ENCODE results near the gene KIF12. TPM values are rescaled to one million over a fixed set of nuclear protein-coding genes. Genes with fewer than 3 reads are reported as not detected.
A peak's percentile ranks its signal among the peaks of the same experiment; 100 is the strongest.
"Not testable (repeated sequence)": the region's sequence is repeated elsewhere in the genome, so short reads cannot be mapped to it uniquely, and the experiment has no call there.

KIF12 gene
- total RNA-seq, 1 donor from 2014 or later = not detected

DNA sequence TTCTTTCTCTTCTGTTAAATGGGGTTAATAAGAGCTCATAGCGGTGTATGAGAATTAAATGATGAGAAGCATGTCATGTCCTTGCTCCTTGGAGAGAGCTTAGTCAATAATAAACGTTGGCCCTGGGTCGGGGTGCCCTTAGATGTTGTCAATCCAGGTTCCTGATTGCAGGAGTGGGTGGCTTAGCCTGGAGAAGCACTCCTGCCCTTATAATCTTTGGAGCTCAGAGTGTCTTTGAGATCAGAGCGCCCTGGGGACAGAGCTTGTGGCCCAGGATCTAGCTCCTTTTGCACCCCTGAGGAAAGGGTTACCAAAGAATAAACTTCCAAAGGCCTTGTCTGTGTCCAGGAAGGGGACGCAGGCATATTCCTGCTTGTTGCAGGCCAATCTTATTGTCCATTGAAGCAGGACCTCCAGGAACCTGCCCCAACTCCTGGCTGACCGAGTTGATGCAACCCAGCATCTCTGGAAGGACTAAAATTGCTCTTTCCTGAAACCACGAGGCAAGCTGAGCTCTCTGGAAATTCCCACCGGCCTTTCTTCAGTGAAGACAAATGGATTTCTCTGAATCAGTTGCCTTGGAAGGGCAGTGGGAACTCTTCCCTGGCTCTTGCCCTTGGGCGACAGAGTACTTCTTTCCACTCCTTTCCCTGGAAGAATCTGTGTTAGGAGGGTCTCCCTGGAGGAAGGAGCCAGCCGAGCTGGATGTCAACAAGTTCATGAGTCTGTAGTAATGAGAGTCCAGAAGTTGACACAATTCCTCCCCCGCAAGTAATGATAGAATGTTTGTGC is 14.6 kb downstream of the KIF12 start:
- H3K27ac ChIP-seq = no peak overlapping the region
- intact Hi-C loops (cut with DNase I) = no loop called here

DNA sequence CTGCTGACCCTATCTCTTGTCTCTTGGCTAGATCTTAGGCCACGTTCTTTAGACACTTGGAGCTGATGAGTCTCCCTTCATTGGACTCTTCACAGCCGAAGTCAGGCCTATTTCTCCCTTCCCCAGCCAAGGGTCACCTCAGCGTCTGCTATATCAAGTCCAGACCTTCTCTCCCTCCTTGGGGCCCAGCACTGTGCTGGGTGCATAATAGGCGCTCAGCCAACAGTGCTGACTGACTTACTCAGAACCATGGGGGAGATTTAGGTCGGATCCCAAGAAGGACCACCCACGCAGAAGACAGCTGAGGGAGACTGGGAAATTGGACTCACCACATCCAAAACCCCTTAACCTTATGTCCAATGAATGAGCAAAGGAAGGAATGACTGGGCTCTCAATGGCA is 15.4 kb downstream of the KIF12 start:
- TF ChIP-seq, protein P1, sequence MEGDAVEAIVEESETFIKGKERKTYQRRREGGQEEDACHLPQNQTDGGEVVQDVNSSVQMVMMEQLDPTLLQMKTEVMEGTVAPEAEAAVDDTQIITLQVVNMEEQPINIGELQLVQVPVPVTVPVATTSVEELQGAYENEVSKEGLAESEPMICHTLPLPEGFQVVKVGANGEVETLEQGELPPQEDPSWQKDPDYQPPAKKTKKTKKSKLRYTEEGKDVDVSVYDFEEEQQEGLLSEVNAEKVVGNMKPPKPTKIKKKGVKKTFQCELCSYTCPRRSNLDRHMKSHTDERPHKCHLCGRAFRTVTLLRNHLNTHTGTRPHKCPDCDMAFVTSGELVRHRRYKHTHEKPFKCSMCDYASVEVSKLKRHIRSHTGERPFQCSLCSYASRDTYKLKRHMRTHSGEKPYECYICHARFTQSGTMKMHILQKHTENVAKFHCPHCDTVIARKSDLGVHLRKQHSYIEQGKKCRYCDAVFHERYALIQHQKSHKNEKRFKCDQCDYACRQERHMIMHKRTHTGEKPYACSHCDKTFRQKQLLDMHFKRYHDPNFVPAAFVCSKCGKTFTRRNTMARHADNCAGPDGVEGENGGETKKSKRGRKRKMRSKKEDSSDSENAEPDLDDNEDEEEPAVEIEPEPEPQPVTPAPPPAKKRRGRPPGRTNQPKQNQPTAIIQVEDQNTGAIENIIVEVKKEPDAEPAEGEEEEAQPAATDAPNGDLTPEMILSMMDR (IDR thresholded peaks at IDR 0.05) = no peak
- DNase-seq (ENCODE audit: low spot score in 2 of 2) = peak in 1 of 2 donors; percentile 42
- Histone ChIP-seq H3K4me3 (no peak overlapping the region), H3K27ac (no peak overlapping the region), H3K9me3 (no peaks in the 10 kb centered on the region), H3K4me1 (no peaks in the 10 kb centered on the region), H3K27me3 (no peaks in the 10 kb centered on the region), H3K36me3 (no peaks in the 10 kb centered on the region)
- intact Hi-C loops (cut with DNase I) = no loop called here

More for the DNA sequence above, 14.6 kb downstream of the KIF12 start:
- H3K27me3 ChIP-seq = no peaks in the 10 kb centered on the region
- peak in 1 of 2 donors; percentile 46 for DNase-seq (ENCODE audit: low spot score in 2 of 2)
- TF ChIP-seq, protein P1 (IDR thresholded peaks at IDR 0.05) = no peak
- no peaks in the 10 kb centered on the region for H3K4me1 ChIP-seq
- H3K36me3 ChIP-seq = no peaks in the 10 kb centered on the region
- H3K9me3 ChIP-seq = no peaks in the 10 kb centered on the region
- H3K4me3 ChIP-seq = no peak overlapping the region

DNA sequence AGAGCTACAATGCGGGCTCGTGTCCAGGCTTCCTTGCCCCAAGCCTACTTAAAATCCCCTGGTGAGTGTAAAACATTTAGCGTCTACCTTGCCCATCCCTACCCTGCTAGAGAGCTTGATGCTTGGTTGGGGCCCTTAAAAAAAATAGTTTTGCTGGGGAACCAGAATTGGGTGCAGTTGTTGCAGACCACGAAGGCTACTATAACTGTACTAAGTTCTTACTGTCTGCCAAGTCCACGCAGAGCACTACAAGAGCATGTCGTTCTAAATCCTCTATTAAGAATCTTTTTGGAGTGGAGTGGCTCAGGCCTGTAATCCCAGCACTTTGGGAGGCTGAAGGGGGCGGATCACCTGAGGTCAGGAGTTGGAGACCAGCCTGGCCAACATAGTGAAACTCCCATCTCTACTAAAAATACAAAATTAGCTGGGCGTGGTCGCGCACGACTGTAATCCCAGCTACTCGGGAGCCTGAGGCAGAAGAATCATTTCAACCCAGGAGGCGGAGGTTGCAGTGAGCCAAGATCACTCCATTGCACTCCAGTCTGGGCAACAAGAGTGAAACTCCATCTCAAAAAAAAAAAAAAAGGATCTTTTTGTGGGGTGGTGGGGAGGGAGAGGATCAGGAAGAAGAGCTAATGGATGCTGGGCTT is 16.2 kb downstream of the KIF12 start:
- H3K36me3 ChIP-seq = not testable (repeated sequence)
- peak in 1 of 2 donors; percentile 24 for DNase-seq (ENCODE audit: low spot score in 2 of 2)
- intact Hi-C loops (cut with DNase I) = loop anchor here (1.0 kb wide), 2 partner anchors 208 to 222 kb away; no protein-coding TSS in a partner anchor

DNA sequence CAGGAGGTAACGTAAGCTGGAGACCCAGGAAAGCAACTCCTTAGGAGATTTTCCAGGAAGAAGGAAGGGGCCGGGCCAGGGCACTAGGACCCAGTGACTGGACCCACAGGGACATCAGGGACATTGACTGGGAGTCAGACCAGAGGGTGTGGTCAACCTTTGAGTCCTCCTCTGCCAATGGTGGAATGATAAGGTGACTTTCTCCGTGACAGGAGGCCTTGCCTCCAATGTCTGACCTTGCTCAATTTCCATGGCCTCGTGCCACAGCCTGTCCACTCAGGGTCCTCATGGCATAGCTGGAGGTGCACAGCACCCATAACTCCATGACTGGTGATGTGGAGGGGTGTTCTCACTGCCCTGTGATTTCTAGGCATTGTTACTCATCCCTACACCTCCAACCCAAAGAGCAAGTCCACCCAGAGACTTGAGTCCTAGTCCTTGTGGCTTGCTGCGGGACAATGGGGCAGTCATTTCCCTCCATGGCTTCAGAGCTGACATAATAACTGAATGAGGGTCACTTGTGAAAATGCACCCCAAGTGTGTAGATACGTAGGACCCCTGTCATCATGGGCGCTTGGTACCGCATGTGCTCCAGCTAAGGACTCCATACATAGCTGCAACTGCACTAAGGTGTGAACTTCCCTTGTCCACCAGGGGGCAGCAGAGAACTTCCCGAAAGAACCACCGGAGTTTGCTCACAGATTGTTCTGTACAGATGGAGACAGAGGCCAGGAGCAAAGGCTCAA is 16.9 kb downstream of the KIF12 start:
- Histone ChIP-seq H3K9me3 (no peaks in the 10 kb centered on the region), H3K4me3 (no peak overlapping the region), H3K27ac (no peak overlapping the region), H3K36me3 (no peaks in the 10 kb centered on the region), H3K4me1 (no peaks in the 10 kb centered on the region), H3K27me3 (no peaks in the 10 kb centered on the region)
- intact Hi-C loops (cut with DNase I) = loop anchor here (1.0 kb wide), 2 partner anchors 209 to 223 kb away; no protein-coding TSS in a partner anchor
- DNase-seq (ENCODE audit: low spot score in 2 of 2) = peak; percentile 47 to 91
- TF ChIP-seq, protein P1 (IDR thresholded peaks at IDR 0.05) = peak; percentile 72 to 87 (median 76)

More for the DNA sequence above, 16.2 kb downstream of the KIF12 start:
- not testable (repeated sequence) for H3K4me3 ChIP-seq, H3K9me3 ChIP-seq, H3K27ac ChIP-seq, H3K4me1 ChIP-seq, H3K27me3 ChIP-seq

DNA sequence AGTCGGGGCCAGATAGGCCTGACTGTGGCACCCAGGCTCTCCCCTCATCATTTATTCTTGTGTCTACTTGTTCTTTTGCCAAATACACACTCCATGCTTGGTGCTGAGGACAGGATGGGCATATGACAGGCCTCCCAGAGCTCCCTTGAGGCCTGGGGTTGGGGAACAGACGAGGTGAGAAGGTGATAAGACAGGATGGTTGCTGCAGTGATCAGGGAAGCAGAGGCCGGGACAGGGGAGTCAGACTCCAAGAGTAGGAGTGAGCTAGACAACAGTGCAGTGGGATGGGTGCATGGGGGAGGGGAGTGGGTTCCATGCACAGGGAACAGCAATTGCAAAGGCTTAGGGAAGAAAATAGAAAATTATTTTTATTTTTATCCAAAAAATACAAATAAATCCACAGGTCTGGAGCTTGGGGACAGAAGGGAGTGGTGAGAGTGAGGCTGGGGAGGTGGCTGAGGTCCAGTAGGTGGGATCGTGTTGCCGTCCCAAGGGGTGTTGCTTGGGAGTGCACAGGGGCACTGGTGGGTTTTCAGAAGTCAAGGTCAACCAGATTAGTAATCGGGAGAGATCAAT is 17.6 kb downstream of the KIF12 start:
- H3K27ac ChIP-seq = no peak overlapping the region
- no peaks in the 10 kb centered on the region for H3K4me1 ChIP-seq
- intact Hi-C loops (cut with DNase I) = loop anchor here (1.0 kb wide), 2 partner anchors 210 to 224 kb away; no protein-coding TSS in a partner anchor
- TF ChIP-seq, protein P1 (IDR thresholded peaks at IDR 0.05) = no peak
- H3K36me3 ChIP-seq = no peaks in the 10 kb centered on the region
- no peaks in the 10 kb centered on the region for H3K9me3 ChIP-seq
- DNase-seq (ENCODE audit: low spot score in 2 of 2) = peak in 1 of 2 donors; percentile 41
- no peaks in the 10 kb centered on the region for H3K27me3 ChIP-seq
- H3K4me3 ChIP-seq = no peak overlapping the region

Data from ascending aorta (tissue), 2 donors.